ENCODE data around the gene CHML.

CHML gene

GRCh38 chr1:241644259-241644658 is 4.1 kb upstream of the CHML start:
- DNase-seq = no peak

DNA sequence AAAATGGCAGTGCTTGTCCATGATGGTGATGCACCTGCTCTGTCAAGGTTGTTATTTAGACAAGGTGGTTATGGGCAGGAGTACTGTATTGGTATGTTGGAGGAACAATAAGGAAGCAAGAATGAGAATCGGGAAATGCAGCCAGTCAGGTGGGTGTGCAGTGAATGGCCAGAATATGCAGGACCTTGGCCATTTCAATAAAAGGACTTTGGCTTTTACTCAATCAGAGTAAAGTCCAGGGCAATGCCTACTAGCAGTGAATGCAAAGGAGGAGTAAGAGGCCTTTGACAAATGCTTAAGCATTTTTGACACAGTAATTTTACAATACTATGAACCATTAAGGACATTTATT is 2.4 kb upstream of the CHML start:
- no peak for DNase-seq

DNA sequence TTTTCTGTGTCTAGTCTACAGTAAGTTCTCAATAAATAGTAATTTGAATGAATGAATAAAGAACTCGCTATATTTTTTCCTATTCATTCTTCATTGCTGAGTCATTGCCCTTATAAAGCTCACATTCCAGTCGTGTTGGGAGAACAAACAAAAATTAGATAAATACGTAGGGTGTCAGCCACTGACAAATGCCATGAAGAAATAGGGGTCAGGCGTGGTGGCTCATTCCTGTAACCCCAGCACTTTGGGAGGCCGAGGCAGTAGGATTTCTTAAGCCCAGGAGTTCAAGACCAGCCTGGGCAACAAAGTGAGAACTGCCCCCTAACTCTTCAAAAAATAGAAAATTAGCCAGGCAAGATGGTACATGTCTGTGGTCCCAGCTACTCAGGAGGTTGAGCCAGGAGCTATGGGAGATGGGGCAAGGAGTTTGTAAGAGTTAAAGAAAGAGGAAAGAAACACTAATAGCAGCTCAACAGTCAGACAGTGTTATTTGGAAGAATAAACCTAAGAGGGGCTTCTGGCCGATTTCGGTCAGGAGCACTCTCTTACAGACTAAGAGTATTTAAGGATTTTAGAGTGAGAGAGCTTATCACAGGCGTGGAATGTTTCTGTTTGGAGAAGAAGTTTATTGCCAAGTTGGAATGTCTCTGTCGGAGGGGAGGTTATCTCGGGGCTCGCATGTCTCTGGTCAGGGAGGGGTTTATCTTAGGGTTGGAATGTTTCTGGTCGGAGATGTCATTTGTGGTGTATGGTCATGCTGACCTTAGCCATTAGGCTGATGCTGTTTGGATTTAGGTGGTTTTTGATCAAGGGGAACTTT is 1.8 kb upstream of the CHML start:
- no peak for DNase-seq

DNA sequence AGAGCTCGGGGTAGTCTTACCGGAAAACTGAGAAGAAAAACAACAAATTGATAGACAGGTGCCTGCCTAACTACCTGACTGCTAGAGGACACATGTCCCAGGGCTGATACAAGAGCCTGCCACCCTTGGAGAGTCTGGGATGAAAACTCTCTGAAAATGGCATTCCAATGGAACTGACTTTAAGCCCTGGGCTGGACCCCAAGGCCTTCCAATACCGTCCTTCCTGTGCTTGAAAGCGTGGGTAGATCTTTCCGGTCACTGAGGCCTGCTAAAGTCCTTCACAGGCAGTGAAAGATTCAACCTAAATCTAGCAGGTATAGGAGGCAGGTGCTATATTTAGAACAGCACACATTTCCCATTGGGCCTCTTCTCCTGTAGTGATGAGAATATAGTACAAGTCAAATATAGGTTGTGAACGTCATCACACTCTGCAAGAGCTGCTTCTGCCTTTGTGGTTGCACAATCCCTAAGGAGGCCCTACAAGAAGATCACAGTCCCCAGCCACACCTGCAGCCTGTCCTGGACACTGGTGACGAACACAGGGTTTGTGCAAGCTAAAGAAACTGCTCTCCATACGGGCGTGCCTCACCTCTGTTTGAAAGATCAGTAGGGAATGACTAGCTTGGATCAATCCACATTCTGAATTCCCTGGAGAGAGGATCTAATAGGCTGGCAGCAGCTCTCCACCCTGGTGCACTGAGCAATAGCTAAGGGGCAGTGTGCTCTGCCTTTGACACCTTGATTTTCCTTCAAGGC is 876 bp upstream of the CHML start:
- DNase-seq = no peak

DNA sequence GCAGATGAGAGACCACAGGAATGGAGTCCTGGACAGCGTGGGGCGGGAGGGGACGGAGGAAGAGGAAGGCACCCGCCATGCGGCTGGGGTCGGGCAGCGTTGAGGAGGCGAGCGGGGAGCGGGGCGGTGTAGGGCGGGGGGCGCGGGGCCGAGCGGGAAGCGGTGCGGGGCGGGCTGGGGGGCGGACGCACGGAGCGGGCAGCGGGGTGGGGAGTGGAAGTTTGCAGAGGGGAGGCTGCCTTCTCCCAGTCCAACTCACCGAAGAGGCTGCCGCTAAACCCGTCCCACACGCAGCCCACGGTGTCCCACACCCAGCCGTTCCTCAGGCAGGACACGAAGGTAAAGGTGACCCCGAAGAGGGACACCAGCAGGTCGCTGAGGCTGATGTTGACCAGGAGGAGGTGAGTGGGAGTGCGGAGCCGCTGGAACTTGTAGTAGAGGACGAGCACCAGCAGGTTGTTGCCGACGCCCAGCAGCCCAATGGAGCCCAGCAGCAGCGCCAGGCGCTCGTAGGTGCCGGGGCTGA is 483 bp downstream of the CHML start:
- DNase-seq = peak in 3 of 4 experiments; percentile 22 to 28 (median 23)

DNA sequence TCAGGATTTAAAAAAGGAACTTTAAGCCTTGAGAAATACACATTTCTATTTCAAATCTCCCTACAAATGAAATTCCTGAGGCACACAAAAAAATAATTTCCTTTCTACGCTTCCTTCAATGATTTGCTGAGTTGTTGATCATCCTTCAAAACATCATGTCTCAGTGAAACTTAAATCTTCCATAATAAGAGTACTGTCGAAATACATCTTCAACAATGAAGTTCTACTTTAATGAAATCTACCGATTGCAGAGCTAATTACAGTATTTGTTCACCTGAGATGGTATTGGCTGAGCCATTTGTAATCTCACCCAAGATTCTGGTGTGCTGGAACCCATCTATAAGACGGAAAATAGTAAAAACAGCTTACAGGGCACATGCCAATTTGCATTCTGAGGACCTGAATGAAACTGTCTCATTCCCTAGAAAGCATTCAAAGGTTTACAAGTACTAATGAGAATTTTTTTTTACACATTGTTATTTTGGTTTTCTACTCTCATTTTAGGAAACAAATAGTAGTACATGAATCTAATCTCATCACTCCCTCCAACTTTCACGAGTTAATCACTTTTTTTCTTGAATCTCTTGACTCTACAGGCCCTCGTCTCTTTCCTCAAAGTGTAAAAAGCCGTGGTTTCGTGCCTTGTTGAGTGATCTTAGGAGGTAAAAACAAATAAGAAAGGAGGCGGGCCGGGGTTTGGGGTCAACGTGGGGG is 1.1 kb downstream of the CHML start:
- no peak for DNase-seq

DNA sequence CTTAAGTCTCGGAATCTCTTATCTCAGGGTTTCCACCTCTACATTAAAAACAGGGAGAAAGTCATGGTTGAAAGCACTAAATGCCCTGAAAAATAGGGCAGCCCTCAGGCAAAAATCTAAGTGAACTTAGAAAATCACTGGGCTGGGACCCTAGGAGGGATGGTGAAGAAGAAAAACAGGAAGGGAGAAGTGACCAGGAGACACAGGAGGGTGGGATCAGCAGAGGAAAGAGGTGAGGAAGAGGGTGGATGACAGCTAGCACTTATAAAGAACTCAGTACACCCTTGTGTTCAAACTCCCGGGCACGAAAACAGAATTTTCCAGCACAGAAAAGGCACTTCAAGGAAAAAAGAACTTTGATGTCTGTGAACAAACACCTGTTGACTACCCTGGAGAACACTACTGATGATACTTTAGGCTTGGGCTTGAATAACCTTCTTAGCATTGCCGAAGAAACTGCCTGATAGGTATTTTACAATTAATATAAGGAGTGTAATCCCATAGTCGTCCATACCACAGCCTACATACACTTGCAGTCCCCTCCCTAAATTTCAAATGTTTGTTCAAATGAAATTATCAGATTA is 2.0 kb downstream of the CHML start:
- no peak for DNase-seq

DNA sequence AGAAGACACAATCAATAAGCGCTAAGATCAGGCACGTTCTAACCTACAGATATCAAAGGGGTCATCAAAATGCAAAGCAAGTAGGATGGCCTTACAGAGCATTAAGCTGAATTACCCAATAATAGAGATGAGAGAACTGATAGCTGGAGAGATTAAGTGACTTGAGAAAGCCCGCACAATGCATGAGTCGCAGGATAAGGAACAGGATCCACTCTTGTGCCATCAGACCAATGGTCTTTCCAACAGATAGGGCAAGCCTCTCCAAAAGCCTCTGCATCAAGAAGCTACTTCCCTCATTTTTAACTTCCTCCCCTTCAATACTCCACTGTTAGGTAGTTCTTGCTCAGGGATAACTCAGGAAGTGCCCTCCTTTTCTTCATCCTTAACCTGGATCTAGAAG is 2.6 kb downstream of the CHML start:
- no peak for DNase-seq

- DNase-seq = no peak
Measured at GRCh38 chr1:241637046-241637590, 3.1 kb downstream of the CHML start.

DNA sequence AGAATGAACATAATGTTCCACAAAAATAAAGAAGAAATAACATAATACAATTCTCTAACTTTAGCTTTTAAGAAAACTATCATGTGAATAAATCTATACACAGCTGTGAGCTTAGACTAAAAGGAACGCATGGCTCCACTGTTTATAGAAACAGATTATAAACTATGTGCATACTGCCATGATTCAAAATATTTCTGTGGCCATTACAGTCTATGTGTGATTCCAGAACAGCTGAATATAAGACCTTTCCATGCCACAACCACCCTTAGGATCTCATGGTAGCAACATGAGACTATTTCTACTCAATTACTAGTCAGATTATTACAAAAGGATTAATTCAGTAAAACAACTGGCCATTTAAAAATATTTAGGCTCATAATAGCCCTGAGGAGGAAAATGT is 3.9 kb downstream of the CHML start:
- DNase-seq = no peak

DNA sequence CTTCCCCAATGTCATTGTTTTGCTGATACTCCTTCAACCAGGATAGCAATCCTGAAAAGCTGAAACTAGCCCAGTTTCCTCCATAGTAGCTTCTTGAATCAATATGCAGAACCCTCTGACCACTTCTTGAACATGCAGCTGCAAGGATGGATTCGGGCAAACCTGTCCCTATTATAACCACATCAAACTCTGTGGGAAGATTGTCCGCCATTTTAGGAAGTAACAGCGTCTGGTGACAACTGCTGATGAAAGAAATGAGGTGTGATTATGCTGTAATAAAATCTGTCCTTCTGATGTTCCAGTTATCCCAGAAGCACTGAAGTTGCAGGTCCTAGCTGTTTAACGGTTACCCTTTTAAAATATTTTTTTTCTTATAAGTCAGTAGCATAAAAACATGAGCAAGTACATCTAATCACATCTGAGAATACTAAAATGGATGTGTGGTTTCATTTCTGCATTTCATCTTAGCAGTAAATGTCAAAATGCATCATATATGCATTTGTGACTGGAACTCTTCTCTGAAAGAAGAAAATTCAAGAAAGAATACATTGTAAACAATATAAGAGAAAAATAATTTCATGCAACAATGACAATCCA is 4.5 kb downstream of the CHML start:
- no peak for DNase-seq

GRCh38 chr1:241632987-241633386 is 7.2 kb downstream of the CHML start:
- DNase-seq = no peak

DNA sequence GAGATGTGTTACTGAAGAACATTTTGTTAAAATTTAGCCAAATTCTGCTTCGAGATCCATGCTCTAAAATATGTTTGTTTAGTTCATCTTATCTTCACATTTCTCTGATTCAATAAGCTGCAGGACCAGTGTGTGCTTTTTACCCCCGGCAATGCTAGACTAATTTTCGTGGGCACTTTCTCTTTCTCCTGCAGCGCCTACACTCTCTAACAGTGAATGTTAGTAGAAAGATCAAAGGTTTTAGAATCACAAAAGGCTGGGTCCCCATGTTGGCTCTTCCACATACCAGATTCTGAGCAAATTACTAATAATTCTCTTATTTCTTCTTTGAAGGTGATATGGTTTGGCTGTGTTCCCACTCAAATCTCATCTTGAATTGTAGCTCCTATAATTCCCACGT is 8.5 kb downstream of the CHML start:
- DNase-seq = no peak

- no peak for DNase-seq
Measured at GRCh38 chr1:241630899-241631298, 9.3 kb downstream of the CHML start.

DNA sequence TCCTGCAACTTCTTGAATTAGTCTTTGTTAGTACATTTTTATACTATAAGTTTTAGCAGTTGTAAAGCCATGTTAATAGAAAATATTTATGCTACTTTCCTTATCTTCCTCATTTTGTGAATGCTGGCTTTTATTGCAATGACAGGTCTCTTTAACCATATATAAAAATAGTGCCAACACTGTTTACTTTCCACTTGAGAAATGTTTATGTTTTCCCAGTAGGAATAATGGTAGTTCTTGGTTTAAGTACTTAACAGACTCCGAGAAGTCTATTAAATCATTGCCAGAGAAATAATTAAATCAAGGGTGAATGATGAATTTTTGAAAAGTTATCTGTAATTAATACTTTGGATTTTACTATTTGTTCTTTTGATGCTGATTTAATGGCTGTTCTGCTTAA is 9.7 kb downstream of the CHML start:
- DNase-seq = no peak

- DNase-seq = no peak
Measured at GRCh38 chr1:241630005-241630404, 10.2 kb downstream of the CHML start.

DNA sequence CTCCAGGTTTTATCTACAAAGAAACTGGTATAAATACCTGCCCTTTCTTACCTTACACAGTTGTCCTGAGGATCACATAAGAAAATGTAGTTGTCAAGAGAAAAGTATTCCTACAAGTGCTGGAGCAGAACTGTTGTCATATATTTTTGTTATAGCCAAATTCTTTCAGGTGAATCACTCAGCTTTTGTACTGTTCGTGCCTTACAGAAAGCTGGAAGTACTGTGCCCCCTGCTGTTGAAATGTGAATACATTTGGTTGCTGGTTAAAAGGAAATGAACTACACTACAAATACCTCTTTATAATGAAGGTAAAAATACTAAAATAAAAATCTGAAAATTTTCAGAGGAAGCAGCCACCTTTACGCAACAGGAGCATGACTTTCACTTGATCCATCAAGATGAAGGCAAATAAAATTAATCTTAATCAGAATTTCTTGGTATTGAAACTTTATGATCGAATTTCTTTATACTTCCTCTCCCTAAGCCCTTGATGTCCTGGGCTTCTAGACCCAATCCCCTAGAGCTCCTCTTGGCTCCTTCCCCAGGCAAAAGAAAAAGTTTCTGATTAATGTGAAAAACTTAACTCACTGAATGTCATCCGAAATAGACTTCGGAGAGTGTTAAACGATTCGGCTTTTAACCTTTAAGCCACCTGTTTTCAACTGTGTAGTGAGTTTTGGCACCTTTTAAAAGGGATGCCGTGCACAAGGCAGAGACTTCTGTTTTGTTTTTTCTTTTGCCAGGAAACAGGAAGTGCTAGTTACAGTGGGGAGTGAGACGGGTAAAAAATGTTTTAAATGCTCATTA is 12.5 kb downstream of the CHML start:
- peak in 2 of 4 experiments; percentile 2 to 13 for DNase-seq

DNA sequence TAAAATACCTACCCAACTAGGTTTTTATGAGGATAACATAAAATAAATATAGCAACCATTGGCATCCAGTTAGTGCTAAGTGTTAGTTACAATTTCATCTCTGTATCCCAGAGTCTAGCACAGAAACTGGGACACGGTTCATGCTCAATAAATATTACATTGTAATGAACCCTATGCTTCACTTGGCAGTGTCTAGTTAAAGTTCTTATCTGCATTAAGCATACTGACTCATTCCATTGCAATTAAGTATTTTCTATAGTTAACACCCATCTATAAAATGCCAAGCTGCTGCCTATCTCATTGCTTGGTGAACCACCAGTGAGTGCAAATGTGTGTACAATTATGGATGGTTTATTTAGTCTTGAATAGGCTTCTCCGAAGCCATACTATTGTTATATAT is 15.2 kb downstream of the CHML start:
- no peak for DNase-seq

DNA sequence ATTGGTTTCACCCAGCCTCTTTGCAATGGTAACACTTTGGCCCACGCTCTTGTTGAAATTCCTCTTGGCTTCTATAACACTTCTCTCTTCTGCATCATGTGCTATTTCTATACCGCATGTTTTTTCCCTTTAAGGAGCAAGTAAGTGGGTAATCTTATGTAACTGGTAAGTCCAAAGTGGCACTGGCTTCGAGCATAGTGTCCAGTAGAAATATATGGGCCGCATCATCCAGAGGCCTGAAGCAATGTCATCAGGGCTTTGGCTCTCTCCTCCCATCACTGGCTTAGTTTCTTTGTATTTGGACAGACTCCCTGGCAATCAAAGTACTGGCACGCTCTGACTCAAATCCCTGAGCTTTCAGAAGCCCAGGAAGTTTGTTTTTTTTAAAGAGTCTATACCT is 17.5 kb downstream of the CHML start:
- DNase-seq = no peak

GRCh38 chr1:241617426-241617825 is 22.7 kb downstream of the CHML start:
- DNase-seq = no peak
